Activated B cell treated with CpG ODN at 0.5 μM for 24 hours (primary cell): ENCODE measurements around the gene LIN52. TPM values are rescaled to one million over a fixed set of nuclear protein-coding genes. Genes with fewer than 3 reads are reported as not detected.

ENCODE experiments used
- ATAC-seq: fragments of 200-7000 bp; cut with Tn5 transposase; one replicate; pipeline ENCODE4 v1.10.0; 2021; ENCODE audit warnings: low read depth, mild to moderate bottlenecking, moderate library complexity
- CTCF ChIA-PET: fragments of 350-600 bp; sonication (Branson Sonifier 250); formaldehyde crosslinking; loops from one replicate; lab custom pipeline; 2021; ENCODE audit warnings: antibody characterized with exemption; lab: Charles Lee
- POLR2A ChIA-PET: fragments of 350-600 bp; sonication (Branson Sonifier 250); formaldehyde crosslinking; loops from one replicate; lab custom pipeline; 2021; ENCODE audit warnings: antibody characterized with exemption; lab: Charles Lee
- DNase-seq: peaks from one replicate; pipeline ENCODE4 v3.0.0; 2022
- H3K27ac Mint-ChIP-seq: one replicate; pipeline ENCODE4 v1.8.0; 2020; ENCODE audit warnings: mixed read lengths
- H3K27me3 Mint-ChIP-seq: one replicate; pipeline ENCODE4 v1.8.0; 2021; ENCODE audit warnings: mixed read lengths
- H3K36me3 Mint-ChIP-seq: one replicate; pipeline ENCODE4 v1.8.0; 2021; ENCODE audit warnings: low read depth, mixed read lengths
- H3K4me1 Mint-ChIP-seq: one replicate; pipeline ENCODE4 v1.8.0; 2021; ENCODE audit warnings: mixed read lengths
- H3K4me3 Mint-ChIP-seq: one replicate; pipeline ENCODE4 v1.8.0; 2020; ENCODE audit warnings: mild to moderate bottlenecking, mixed read lengths
- H3K9me3 Mint-ChIP-seq: one replicate; pipeline ENCODE4 v1.8.0; 2020; ENCODE audit warnings: mixed read lengths
- intact Hi-C: fragments of 100-400 bp; cut with micrococcal nuclease; formaldehyde crosslinking; loops from one replicate; pipeline ENCODE4 v1.15.1; 2024
- total RNA-seq: library from RNA; stranded (reverse); gene quantifications from 2 replicates; pipeline ENCODE4 v1.2.3, GENCODE V29; 2022
- TF ChIP-seq, protein P1 (sequence below): fragments of 200-600 bp; IDR thresholded peaks from one replicate; pipeline ENCODE4 v1.8.0; 2022; ENCODE audit warnings: antibody characterized with exemption, mild to moderate bottlenecking

The LIN52 gene
- total RNA-seq, 1 donor from 2014 or later, result 12.4 TPM

GRCh38 chr14:74045522-74045921 is 39.2 kb upstream of the LIN52 start:
- ATAC-seq (no peak), DNase-seq (no peak)
- no peak overlapping the region for H3K27ac Mint-ChIP-seq
- POLR2A ChIA-PET, result no interaction called here
- H3K36me3 Mint-ChIP-seq, result no peaks in the 10 kb centered on the region
- H3K4me3 Mint-ChIP-seq, result no peak overlapping the region
- TF ChIP-seq, protein P1, sequence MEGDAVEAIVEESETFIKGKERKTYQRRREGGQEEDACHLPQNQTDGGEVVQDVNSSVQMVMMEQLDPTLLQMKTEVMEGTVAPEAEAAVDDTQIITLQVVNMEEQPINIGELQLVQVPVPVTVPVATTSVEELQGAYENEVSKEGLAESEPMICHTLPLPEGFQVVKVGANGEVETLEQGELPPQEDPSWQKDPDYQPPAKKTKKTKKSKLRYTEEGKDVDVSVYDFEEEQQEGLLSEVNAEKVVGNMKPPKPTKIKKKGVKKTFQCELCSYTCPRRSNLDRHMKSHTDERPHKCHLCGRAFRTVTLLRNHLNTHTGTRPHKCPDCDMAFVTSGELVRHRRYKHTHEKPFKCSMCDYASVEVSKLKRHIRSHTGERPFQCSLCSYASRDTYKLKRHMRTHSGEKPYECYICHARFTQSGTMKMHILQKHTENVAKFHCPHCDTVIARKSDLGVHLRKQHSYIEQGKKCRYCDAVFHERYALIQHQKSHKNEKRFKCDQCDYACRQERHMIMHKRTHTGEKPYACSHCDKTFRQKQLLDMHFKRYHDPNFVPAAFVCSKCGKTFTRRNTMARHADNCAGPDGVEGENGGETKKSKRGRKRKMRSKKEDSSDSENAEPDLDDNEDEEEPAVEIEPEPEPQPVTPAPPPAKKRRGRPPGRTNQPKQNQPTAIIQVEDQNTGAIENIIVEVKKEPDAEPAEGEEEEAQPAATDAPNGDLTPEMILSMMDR, result no peak
- CTCF ChIA-PET, result no interaction called here
- H3K27me3 Mint-ChIP-seq, result no peaks in the 10 kb centered on the region
- peaks cover 10% of the 10 kb centered on the region for H3K4me1 Mint-ChIP-seq
- H3K9me3 Mint-ChIP-seq, result no peaks in the 10 kb centered on the region
- intact Hi-C loops, result no loop called here

GRCh38 chr14:74048281-74048680 is 36.5 kb upstream of the LIN52 start:
- TF ChIP-seq, protein P1, result no peak
- intact Hi-C loops, result no loop called here
- no peaks in the 10 kb centered on the region for H3K27me3 Mint-ChIP-seq
- ChIA-PET CTCF (no interaction called here), POLR2A (interaction anchor here (0.6 kb wide), 1 partner anchor 922 kb away, joined by 4 read pairs; no protein-coding TSS in a partner anchor)
- H3K4me1 Mint-ChIP-seq, result peaks cover 10% of the 10 kb centered on the region
- DNase-seq (no peak), ATAC-seq (no peak)
- no peak overlapping the region for H3K27ac Mint-ChIP-seq
- no peak overlapping the region for H3K4me3 Mint-ChIP-seq
- no peaks in the 10 kb centered on the region for H3K9me3 Mint-ChIP-seq
- H3K36me3 Mint-ChIP-seq, result no peaks in the 10 kb centered on the region

DNA sequence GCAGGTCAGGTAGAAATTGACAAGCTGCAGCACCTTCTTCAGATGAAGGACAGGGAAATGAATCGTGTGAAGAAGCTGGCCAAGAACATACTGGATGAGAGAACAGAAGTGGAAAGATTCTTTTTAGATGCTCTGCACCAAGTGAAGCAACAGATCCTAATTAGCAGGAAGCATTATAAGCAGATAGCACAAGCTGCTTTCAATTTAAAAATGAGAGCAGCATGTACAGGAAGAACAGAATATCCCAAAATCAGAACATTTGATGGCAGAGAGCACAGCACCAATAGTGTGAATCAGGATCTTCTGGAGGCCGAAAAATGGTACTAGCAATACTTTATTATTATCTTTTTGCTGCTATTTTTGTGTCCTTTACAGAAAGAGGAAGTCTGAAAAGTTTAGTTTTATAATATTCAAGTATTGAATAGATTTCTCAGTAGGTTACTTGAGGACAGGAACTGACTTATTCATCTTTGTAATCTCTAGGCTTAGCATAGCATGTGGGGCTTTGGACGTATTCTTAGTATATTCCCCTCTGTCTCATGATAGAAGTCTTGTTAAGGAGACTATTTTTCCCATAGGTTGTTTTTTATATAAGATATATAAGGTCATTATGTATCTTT is 34.8 kb upstream of the LIN52 start:
- POLR2A ChIA-PET, result no interaction called here
- DNase-seq, result no peak
- peaks cover 10% of the 10 kb centered on the region for H3K4me1 Mint-ChIP-seq

DNA sequence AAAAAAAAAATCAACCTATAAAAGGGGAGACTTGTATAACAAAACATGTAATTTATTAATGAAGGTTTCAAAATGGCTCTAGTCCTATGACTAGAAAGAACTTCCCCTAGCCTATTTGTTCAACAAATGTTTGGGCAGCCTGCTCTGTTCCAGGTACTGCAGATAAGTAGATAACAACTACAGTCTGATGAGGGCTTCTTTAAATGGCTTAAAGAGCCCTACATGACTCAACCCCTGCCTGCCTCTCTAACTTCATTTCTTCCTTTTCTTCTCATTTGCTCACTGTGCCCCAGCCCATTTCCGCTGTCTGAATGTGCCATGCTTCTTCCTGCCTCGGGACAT is 22.0 kb upstream of the LIN52 start:
- Mint-ChIP-seq H3K27ac (no peak overlapping the region), H3K4me3 (no peak overlapping the region), H3K9me3 (no peaks in the 10 kb centered on the region), H3K4me1 (no peaks in the 10 kb centered on the region), H3K27me3 (no peaks in the 10 kb centered on the region), H3K36me3 (peaks cover 53% of the 10 kb centered on the region)
- ATAC-seq, result no peak
- DNase-seq, result no peak
- intact Hi-C loops, result no loop called here
- TF ChIP-seq, protein P1, result no peak
- ChIA-PET POLR2A (no interaction called here), CTCF (no interaction called here)

More for the DNA sequence above, 34.8 kb upstream of the LIN52 start:
- CTCF ChIA-PET, result no interaction called here
- H3K27ac Mint-ChIP-seq, result no peak overlapping the region
- H3K27me3 Mint-ChIP-seq, result no peaks in the 10 kb centered on the region
- no peaks in the 10 kb centered on the region for H3K36me3 Mint-ChIP-seq
- intact Hi-C loops, result no loop called here
- TF ChIP-seq, protein P1, result no peak
- peak; percentile 21 for ATAC-seq
- no peaks in the 10 kb centered on the region for H3K9me3 Mint-ChIP-seq
- H3K4me3 Mint-ChIP-seq, result no peak overlapping the region

DNA sequence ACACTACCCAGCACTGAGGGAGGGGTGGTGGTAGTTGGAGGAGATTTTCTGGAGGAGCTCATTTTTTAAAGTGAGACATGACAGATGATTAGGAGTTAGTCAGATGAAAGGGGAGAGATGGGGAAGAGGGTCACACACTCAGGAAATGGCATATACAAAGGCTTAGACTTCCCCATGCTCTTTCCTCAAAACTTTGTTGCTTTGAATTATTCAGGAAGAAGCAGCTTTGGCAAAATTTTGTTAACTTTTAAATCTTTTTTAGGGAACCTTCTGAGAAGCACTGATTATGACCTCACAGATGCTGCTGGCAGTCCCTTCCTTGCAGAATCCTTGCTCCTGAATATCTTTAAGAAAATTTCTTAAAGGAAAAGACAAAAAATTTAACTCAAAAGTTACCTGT is 20.3 kb upstream of the LIN52 start:
- no peak overlapping the region for H3K27ac Mint-ChIP-seq
- no peaks in the 10 kb centered on the region for H3K27me3 Mint-ChIP-seq
- H3K4me3 Mint-ChIP-seq, result no peak overlapping the region
- ChIA-PET CTCF (no interaction called here), POLR2A (interaction anchor here (0.7 kb wide), 1 partner anchor 763 kb away, joined by 3 read pairs; no protein-coding TSS in a partner anchor)
- peaks cover 56% of the 10 kb centered on the region for H3K36me3 Mint-ChIP-seq
- intact Hi-C loops, result no loop called here
- ATAC-seq (no peak), DNase-seq (no peak)
- H3K4me1 Mint-ChIP-seq, result no peaks in the 10 kb centered on the region
- TF ChIP-seq, protein P1, result no peak
- H3K9me3 Mint-ChIP-seq, result no peaks in the 10 kb centered on the region
